GM21717 (cell line): ENCODE data around the gene NXPH4.

Source experiments
- ATAC-seq: cut with Tn5 transposase; IDR thresholded peaks from one replicate; pipeline ENCODE4 v1.9.1; 2021; ENCODE audit warnings: mild to moderate bottlenecking, moderate library complexity; ENCODE audit not compliant: unreplicated experiment

Gene NXPH4

GRCh38 chr12:57182918-57183575 lies 33.5 kb upstream of the NXPH4 start:
- peak; percentile 84 for ATAC-seq

GRCh38 chr12:57183939-57184725 lies 32.5 kb upstream of the NXPH4 start:
- ATAC-seq, result no peak

- ATAC-seq, result no peak
These were observed 31.2 kb upstream of the NXPH4 start for GRCh38 chr12:57185403-57185802.

GRCh38 chr12:57185906-57186508 lies 30.6 kb upstream of the NXPH4 start:
- no peak for ATAC-seq

DNA sequence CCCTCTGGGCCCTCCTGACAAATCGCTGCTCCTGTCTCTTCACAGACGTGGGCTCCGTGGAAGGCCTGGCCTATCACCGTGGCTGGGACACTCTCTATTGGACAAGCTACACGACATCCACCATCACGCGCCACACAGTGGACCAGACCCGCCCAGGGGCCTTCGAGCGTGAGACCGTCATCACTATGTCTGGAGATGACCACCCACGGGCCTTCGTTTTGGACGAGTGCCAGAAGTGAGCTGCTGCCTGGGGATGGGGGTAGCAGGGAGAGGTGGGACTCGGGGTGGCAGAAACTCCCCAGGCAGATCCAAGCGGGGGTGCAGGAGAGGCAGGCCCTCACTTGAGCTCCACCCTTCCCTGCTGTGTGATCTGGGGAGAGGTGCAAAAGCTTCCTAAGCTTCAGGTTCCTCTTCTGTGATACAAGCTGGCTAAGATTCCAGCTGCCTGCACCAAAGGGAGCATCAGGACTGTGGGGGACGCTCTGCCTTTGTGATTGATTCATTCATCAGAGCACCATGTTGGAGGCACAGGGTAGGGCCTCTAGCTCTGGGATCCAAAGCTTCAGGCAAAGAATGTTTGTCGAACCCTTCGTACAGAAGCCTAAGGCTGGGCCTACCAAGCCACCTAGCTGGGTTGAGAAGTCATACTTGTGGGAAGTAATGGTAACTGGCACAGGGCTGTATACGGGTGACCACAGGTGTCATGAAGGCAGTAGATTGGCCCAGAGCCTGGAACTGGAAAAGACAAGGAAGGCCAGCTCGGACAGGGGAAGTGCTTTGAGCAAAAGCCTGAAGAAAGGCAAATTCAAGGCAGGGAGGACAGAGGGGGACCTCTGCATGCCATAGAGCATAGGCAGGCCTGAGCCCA lies 29.1 kb upstream of the NXPH4 start:
- ATAC-seq, result no peak

- no peak for ATAC-seq
These were observed 28.5 kb upstream of the NXPH4 start for GRCh38 chr12:57188090-57188425.

- no peak for ATAC-seq
These were observed 26.6 kb upstream of the NXPH4 start for GRCh38 chr12:57190037-57190436.

DNA sequence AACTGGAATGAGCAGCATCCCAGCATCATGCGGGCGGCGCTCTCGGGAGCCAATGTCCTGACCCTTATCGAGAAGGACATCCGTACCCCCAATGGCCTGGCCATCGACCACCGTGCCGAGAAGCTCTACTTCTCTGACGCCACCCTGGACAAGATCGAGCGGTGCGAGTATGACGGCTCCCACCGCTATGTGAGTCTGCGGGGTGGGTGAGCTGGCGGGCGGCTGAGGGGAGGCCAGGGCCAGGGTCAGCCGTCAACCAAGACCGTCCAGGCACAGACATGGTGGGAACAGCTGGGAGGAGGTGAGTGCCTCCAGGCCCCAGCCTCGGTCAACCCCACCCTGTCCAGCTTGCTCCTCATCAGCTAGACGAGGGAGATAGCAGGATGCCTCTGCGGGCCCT lies 25.8 kb upstream of the NXPH4 start:
- ATAC-seq, result no peak

- ATAC-seq, result no peak
These were observed 25.2 kb upstream of the NXPH4 start for GRCh38 chr12:57191410-57191809.

- no peak for ATAC-seq
These were observed 23.7 kb upstream of the NXPH4 start for GRCh38 chr12:57192920-57193319.

DNA sequence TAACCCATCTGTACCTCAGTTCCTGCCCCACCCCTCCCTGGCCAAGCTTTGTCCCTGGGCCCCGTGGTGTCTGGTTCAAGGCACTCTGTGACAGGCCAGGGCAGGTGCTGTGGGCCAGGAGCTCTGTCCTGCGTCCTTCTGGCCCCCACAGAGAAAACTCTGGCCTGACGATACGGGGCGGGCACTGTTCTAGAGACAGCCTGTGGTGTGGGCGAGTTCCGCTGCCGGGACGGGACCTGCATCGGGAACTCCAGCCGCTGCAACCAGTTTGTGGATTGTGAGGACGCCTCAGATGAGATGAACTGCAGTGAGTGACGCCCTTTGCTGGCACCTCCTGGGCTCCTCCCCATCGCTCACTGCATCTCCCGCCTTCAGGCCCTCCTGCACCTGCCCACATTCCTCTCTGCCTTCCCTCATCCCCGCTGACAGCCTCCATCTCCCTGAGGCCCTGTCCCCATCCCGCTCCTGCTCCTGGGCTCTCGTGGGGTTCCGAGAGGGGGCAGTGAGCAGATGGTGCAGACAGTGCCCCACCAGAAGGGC lies 22.8 kb upstream of the NXPH4 start:
- no peak for ATAC-seq

GRCh38 chr12:57194253-57194652 lies 22.3 kb upstream of the NXPH4 start:
- ATAC-seq, result no peak

GRCh38 chr12:57195186-57195585 lies 21.4 kb upstream of the NXPH4 start:
- ATAC-seq, result no peak

DNA sequence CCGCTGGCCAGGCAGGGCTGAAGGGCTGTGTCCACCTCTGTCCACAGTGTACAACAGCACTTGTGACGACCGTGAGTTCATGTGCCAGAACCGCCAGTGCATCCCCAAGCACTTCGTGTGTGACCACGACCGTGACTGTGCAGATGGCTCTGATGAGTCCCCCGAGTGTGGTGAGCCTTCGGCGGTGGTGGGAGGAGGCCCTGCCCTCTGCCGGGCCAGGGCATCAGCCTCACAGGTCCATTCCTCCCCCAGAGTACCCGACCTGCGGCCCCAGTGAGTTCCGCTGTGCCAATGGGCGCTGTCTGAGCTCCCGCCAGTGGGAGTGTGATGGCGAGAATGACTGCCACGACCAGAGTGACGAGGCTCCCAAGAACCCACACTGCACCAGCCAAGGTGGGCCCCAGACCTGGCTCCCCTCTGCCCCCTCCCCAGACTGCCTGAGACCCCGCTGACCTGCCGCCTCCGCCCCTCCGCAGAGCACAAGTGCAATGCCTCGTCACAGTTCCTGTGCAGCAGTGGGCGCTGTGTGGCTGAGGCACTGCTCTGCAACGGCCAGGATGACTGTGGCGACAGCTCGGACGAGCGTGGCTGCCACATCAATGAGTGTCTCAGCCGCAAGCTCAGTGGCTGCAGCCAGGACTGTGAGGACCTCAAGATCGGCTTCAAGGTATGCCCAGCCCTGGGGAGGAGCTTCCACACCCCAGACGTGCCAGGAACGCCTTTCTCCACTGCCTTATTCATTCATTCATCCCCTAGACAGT lies 20.8 kb upstream of the NXPH4 start:
- ATAC-seq, result no peak

- ATAC-seq, result no peak
These were observed 20.2 kb upstream of the NXPH4 start for GRCh38 chr12:57196439-57196838.

DNA sequence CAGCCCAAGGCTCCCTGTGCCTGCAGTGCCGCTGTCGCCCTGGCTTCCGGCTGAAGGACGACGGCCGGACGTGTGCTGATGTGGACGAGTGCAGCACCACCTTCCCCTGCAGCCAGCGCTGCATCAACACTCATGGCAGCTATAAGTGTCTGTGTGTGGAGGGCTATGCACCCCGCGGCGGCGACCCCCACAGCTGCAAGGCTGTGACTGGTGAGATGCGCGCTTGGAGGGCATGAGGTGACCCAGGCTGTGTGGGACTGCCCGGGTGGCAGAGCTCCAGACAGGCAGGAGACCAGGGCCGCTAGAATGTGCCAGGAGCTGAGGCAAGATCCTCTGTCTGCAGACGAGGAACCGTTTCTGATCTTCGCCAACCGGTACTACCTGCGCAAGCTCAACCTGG lies 19.6 kb upstream of the NXPH4 start:
- ATAC-seq, result no peak

GRCh38 chr12:57198329-57198728 lies 18.3 kb upstream of the NXPH4 start:
- no peak for ATAC-seq

- ATAC-seq, result no peak
These were observed 17.4 kb upstream of the NXPH4 start for GRCh38 chr12:57199191-57199590.

- no peak for ATAC-seq
These were observed 16.1 kb upstream of the NXPH4 start for GRCh38 chr12:57200497-57200896.

GRCh38 chr12:57201219-57201618 lies 15.4 kb upstream of the NXPH4 start:
- no peak for ATAC-seq
